ENCODE measurements around the gene PRKCD. TPM values are rescaled to one million over a fixed set of nuclear protein-coding genes. Genes with fewer than 3 reads are reported as not detected.

PRKCD gene
- total RNA-seq, 2 donors from 2014 or later = 11.1 to 14.8 TPM

GRCh38 chr3:53116956-53117355 lies 44.1 kb upstream of the PRKCD start:
- H3K27ac ChIP-seq = no peak overlapping the region
- peaks cover 60% of the 10 kb centered on the region for H3K36me3 ChIP-seq
- DNase-seq (ENCODE audit: low spot score) = no peak
- H3K27me3 ChIP-seq = no peaks in the 10 kb centered on the region
- peaks cover 0 to 46% of the 10 kb centered on the region in 2 donors for H3K4me1 ChIP-seq
- TF ChIP-seq CTCF (IDR thresholded peaks at IDR 0.05) = no peak
- H3K9me3 ChIP-seq = no peaks in the 10 kb centered on the region
- H3K4me3 ChIP-seq = no peak overlapping the region

- no peak for DNase-seq (ENCODE audit: low spot score)
- Histone ChIP-seq H3K36me3 (peaks cover 93% of the 10 kb centered on the region), H3K27ac (peak overlapping the region; percentile 50 to 72), H3K4me1 (peaks cover 0 to 34% of the 10 kb centered on the region in 2 donors), H3K27me3 (no peaks in the 10 kb centered on the region), H3K9me3 (no peaks in the 10 kb centered on the region), H3K4me3 (no peak overlapping the region)
- no peak for TF ChIP-seq CTCF (IDR thresholded peaks at IDR 0.05)
Measured at GRCh38 chr3:53120336-53120735, 40.7 kb upstream of the PRKCD start.

GRCh38 chr3:53122255-53122932 lies 38.6 kb upstream of the PRKCD start:
- Histone ChIP-seq H3K9me3 (no peaks in the 10 kb centered on the region), H3K27ac (peak overlapping the region; percentile 56 to 72), H3K4me3 (no peak overlapping the region), H3K4me1 (peaks cover 0 to 33% of the 10 kb centered on the region in 2 donors), H3K27me3 (no peaks in the 10 kb centered on the region), H3K36me3 (peaks cover 76% of the 10 kb centered on the region)
- TF ChIP-seq CTCF (IDR thresholded peaks at IDR 0.05) = no peak
- DNase-seq (ENCODE audit: low spot score) = no peak

- no peak for DNase-seq (ENCODE audit: low spot score)
- Histone ChIP-seq H3K27ac (peak overlapping the region; percentile 56 to 72), H3K36me3 (peaks cover 71% of the 10 kb centered on the region)
Measured at GRCh38 chr3:53122933-53123305, 38.1 kb upstream of the PRKCD start.

GRCh38 chr3:53123510-53123909 lies 37.5 kb upstream of the PRKCD start:
- Histone ChIP-seq H3K36me3 (peaks cover 65% of the 10 kb centered on the region), H3K9me3 (no peaks in the 10 kb centered on the region), H3K27me3 (no peaks in the 10 kb centered on the region), H3K4me3 (no peak overlapping the region), H3K4me1 (peaks cover 0 to 33% of the 10 kb centered on the region in 2 donors), H3K27ac (peak overlapping the region; percentile 56 to 72)
- no peak for TF ChIP-seq CTCF (IDR thresholded peaks at IDR 0.05)
- no peak for DNase-seq (ENCODE audit: low spot score)

More at GRCh38 chr3:53122933-53123305, 38.1 kb upstream of the PRKCD start:
- Histone ChIP-seq H3K4me1 (peaks cover 0 to 30% of the 10 kb centered on the region in 2 donors), H3K27me3 (no peaks in the 10 kb centered on the region), H3K9me3 (no peaks in the 10 kb centered on the region), H3K4me3 (no peak overlapping the region)
- no peak for TF ChIP-seq CTCF (IDR thresholded peaks at IDR 0.05)

GRCh38 chr3:53123953-53124352 lies 37.1 kb upstream of the PRKCD start:
- no peak for TF ChIP-seq CTCF (IDR thresholded peaks at IDR 0.05)
- Histone ChIP-seq H3K36me3 (peaks cover 61% of the 10 kb centered on the region), H3K4me3 (no peak overlapping the region), H3K27ac (peak overlapping the region in 1 of 2 donors; percentile 72), H3K9me3 (no peaks in the 10 kb centered on the region), H3K4me1 (peaks cover 0 to 38% of the 10 kb centered on the region in 2 donors), H3K27me3 (no peaks in the 10 kb centered on the region)
- DNase-seq (ENCODE audit: low spot score) = no peak
